DOHH2 (cell line): ENCODE data around the gene EMILIN3.

Experiments used
- EZH2phosphoT487 ChIP-seq: fragments of 200-600 bp; sonication (generic); IDR thresholded peaks from 2 replicates; pipeline ENCODE4 v1.6.1; 2017; ENCODE audit warnings: borderline replicate concordance, mild to moderate bottlenecking, antibody characterized with exemption, low read length, moderate library complexity, mixed read lengths
- TF ChIP-seq, protein P1 (sequence below): fragments of 200-600 bp; sonication (generic); IDR thresholded peaks from one replicate; pipeline ENCODE4 v1.5.1; 2014; ENCODE audit warnings: antibody characterized with exemption, mild to moderate bottlenecking, low read depth, low read length; ENCODE audit not compliant: poor library complexity, severe bottlenecking

DNA sequence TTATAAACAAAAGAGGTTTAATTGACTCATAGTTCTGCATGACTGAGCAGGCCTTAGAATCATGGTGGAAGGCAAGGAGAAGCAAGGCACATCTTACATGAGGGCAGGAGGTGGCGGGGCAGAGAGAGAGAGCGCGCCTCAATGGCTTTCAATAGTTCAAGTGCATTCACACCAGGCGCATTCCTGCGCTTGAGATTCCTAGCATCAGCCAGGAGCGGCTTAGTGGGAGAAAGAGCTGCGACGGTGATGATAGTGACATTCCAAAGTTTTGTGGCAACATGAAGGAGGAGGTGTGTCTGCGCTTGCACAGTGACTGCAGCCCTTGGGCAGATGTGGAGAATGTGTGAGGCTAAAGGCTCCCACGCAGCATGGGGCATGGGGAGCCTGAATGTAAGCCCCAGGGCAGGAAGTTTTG, 25.0 kb upstream of the EMILIN3 start:
- TF ChIP-seq, protein P1, sequence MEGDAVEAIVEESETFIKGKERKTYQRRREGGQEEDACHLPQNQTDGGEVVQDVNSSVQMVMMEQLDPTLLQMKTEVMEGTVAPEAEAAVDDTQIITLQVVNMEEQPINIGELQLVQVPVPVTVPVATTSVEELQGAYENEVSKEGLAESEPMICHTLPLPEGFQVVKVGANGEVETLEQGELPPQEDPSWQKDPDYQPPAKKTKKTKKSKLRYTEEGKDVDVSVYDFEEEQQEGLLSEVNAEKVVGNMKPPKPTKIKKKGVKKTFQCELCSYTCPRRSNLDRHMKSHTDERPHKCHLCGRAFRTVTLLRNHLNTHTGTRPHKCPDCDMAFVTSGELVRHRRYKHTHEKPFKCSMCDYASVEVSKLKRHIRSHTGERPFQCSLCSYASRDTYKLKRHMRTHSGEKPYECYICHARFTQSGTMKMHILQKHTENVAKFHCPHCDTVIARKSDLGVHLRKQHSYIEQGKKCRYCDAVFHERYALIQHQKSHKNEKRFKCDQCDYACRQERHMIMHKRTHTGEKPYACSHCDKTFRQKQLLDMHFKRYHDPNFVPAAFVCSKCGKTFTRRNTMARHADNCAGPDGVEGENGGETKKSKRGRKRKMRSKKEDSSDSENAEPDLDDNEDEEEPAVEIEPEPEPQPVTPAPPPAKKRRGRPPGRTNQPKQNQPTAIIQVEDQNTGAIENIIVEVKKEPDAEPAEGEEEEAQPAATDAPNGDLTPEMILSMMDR = no peak
- TF ChIP-seq EZH2phosphoT487 = no peak
